Neural progenitor cell (in vitro differentiated cells): ENCODE measurements around the gene GPRIN2.

Source experiments
- CTCF ChIP-seq: fragments of 200-600 bp; sonication (generic); IDR thresholded peaks from 2 replicates; pipeline ENCODE4 v1.5.1; 2017; ENCODE audit warnings: antibody characterized with exemption, mild to moderate bottlenecking
- EZH2 ChIP-seq: fragments of 200-600 bp; sonication (generic); IDR thresholded peaks from 2 replicates; pipeline ENCODE4 v1.6.1; 2017; ENCODE audit warnings: antibody characterized with exemption, mild to moderate bottlenecking, moderate library complexity
- EZH2phosphoT487 ChIP-seq: fragments of 200-600 bp; sonication (generic); IDR thresholded peaks from 2 replicates; pipeline ENCODE4 v1.6.1; 2017; ENCODE audit warnings: antibody characterized with exemption

- no peak for TF ChIP-seq CTCF
- no peak for TF ChIP-seq EZH2
- no peak for TF ChIP-seq EZH2phosphoT487
Observed at GRCh38 chr10:46560952-46561351, 4.5 kb upstream of the GPRIN2 start.
